Measurements from ENCODE around the gene GUCY2D.
"Not testable (repeated sequence)": the region's sequence is repeated elsewhere in the genome, so short reads cannot be mapped to it uniquely, and the experiment has no call there.

DNA sequence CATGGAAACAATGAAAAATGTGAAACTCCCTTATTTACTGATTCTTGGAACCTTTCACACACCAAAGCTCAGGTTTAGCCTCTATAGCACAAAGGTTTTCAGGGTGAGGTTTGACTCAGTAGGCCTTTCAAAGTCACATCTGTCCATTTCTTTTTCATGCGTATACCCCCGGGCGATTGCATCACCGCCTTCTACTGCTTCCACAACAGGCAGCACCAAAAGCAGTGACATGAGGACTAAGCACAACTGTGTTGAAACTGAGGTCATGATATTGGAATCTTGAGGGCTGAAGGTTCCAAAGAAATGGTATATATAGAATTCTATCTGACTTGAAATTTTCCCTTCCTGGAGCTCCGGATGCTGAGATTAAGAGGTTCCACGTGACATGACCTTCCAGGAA is 21.7 kb downstream of the GUCY2D start:
- not testable (repeated sequence) for TF ChIP-seq POLR2AphosphoS5 (IDR thresholded peaks at IDR 0.05); EZH2 (IDR thresholded peaks at IDR 0.05; ENCODE audit: borderline replicate concordance, insufficient read depth, low read length, poor library complexity, severe bottlenecking); EP300 (conservative IDR thresholded peaks at IDR 0.05; ENCODE audit: poor library complexity, severe bottlenecking); RAD21 (conservative IDR thresholded peaks at IDR 0.05); MXI1 (conservative IDR thresholded peaks at IDR 0.05; ENCODE audit: poor library complexity, severe bottlenecking); SMC3 (conservative IDR thresholded peaks at IDR 0.05; ENCODE audit: poor library complexity); TAF1 (IDR thresholded peaks at IDR 0.05; ENCODE audit: low read depth)
- TF ChIP-seq, protein P1, sequence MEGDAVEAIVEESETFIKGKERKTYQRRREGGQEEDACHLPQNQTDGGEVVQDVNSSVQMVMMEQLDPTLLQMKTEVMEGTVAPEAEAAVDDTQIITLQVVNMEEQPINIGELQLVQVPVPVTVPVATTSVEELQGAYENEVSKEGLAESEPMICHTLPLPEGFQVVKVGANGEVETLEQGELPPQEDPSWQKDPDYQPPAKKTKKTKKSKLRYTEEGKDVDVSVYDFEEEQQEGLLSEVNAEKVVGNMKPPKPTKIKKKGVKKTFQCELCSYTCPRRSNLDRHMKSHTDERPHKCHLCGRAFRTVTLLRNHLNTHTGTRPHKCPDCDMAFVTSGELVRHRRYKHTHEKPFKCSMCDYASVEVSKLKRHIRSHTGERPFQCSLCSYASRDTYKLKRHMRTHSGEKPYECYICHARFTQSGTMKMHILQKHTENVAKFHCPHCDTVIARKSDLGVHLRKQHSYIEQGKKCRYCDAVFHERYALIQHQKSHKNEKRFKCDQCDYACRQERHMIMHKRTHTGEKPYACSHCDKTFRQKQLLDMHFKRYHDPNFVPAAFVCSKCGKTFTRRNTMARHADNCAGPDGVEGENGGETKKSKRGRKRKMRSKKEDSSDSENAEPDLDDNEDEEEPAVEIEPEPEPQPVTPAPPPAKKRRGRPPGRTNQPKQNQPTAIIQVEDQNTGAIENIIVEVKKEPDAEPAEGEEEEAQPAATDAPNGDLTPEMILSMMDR (IDR thresholded peaks at IDR 0.05; ENCODE audit: poor library complexity, severe bottlenecking), result not testable (repeated sequence)
- TF ChIP-seq, protein P2, sequence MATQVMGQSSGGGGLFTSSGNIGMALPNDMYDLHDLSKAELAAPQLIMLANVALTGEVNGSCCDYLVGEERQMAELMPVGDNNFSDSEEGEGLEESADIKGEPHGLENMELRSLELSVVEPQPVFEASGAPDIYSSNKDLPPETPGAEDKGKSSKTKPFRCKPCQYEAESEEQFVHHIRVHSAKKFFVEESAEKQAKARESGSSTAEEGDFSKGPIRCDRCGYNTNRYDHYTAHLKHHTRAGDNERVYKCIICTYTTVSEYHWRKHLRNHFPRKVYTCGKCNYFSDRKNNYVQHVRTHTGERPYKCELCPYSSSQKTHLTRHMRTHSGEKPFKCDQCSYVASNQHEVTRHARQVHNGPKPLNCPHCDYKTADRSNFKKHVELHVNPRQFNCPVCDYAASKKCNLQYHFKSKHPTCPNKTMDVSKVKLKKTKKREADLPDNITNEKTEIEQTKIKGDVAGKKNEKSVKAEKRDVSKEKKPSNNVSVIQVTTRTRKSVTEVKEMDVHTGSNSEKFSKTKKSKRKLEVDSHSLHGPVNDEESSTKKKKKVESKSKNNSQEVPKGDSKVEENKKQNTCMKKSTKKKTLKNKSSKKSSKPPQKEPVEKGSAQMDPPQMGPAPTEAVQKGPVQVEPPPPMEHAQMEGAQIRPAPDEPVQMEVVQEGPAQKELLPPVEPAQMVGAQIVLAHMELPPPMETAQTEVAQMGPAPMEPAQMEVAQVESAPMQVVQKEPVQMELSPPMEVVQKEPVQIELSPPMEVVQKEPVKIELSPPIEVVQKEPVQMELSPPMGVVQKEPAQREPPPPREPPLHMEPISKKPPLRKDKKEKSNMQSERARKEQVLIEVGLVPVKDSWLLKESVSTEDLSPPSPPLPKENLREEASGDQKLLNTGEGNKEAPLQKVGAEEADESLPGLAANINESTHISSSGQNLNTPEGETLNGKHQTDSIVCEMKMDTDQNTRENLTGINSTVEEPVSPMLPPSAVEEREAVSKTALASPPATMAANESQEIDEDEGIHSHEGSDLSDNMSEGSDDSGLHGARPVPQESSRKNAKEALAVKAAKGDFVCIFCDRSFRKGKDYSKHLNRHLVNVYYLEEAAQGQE (IDR thresholded peaks at IDR 0.05; ENCODE audit: borderline replicate concordance), result not testable (repeated sequence)

All from neural cell (in vitro differentiated cells).